ENCODE results near the gene VAV1. TPM values are rescaled to one million over a fixed set of nuclear protein-coding genes. Genes with fewer than 3 reads are reported as not detected.

VAV1 gene
- total and polyA plus RNA-seq, 2 donors (not counting 1 experiment from before 2014, with no cell fraction given), result 62.7 to 98.8 TPM

DNA sequence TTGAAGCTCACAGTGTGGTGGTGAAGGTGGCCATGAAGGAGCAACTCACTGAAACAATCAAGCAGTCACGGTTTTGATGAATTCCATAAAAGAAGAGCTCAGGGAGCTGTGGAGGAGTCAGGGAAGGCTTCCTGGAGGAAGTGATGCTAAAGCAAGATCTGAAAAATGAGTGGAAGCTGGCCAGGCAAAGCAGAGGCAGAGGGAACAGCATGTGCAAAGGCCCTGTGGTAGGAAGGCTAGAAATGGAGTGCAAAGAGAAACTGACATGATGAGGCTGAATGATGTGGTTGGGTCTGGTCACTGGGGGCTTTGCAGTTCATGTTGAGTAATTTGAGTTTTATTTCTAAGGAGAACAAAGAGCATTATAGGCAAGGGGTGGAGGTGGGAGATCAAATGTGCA, 121.8 kb downstream of the VAV1 start:
- peaks cover 8 to 14% of the 10 kb centered on the region in 2 donors for H3K4me1 ChIP-seq (ENCODE audit: control insufficient read depth in 2 of 2, insufficient read depth in 2 of 2, low read length in 2 of 2)
- no peak overlapping the region for H3K4me2 ChIP-seq (replicated peaks; ENCODE audit: low read depth, low read length, poor library complexity, severe bottlenecking)
- H3K27me3 ChIP-seq (replicated peaks in 1 of 4; ENCODE audit: control extremely low read depth in 1 of 4, control insufficient read depth in 3 of 4, insufficient read depth in 4 of 4, low read length in 3 of 4), result no peaks in the 10 kb centered on the region
- Mint-ChIP-seq H3K27me3 (peaks cover 12% of the 10 kb centered on the region), H3K4me3 (no peak overlapping the region), H3K4me1 (peaks cover 19% of the 10 kb centered on the region), H3K9me3 (ENCODE audit: insufficient read depth) (peaks cover 9% of the 10 kb centered on the region), H3K27ac (no peak overlapping the region)
- no peak overlapping the region for H2AFZ ChIP-seq (ENCODE audit: insufficient read depth, low read depth, low read length, poor library complexity, severe bottlenecking)
- no peak overlapping the region for H3K4me3 ChIP-seq (ENCODE audit: control extremely low read depth in 1 of 5, extremely low read depth in 1 of 5, insufficient read depth in 1 of 5, low read depth in 2 of 5, low read length in 4 of 5)
- POLR2A ChIA-PET, result no interaction called here
- TF ChIP-seq EZH2 (IDR thresholded peaks at IDR 0.05; ENCODE audit: borderline replicate concordance, insufficient read depth, low read depth, low read length, poor library complexity, severe bottlenecking), result no peak
- TF ChIP-seq, protein P1, sequence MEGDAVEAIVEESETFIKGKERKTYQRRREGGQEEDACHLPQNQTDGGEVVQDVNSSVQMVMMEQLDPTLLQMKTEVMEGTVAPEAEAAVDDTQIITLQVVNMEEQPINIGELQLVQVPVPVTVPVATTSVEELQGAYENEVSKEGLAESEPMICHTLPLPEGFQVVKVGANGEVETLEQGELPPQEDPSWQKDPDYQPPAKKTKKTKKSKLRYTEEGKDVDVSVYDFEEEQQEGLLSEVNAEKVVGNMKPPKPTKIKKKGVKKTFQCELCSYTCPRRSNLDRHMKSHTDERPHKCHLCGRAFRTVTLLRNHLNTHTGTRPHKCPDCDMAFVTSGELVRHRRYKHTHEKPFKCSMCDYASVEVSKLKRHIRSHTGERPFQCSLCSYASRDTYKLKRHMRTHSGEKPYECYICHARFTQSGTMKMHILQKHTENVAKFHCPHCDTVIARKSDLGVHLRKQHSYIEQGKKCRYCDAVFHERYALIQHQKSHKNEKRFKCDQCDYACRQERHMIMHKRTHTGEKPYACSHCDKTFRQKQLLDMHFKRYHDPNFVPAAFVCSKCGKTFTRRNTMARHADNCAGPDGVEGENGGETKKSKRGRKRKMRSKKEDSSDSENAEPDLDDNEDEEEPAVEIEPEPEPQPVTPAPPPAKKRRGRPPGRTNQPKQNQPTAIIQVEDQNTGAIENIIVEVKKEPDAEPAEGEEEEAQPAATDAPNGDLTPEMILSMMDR (IDR thresholded peaks at IDR 0.05), result no peak
- no peak for DNase-seq
- H3K36me3 ChIP-seq (replicated peaks in 1 of 2; ENCODE audit: control extremely low read depth in 1 of 2, control insufficient read depth in 1 of 2, extremely low read depth in 1 of 2, insufficient read depth in 2 of 2, low read length in 1 of 2), result no peaks in the 10 kb centered on the region
- no peak overlapping the region for H3K27ac ChIP-seq (ENCODE audit: low read length in 2 of 2)
- intact Hi-C loops (cut with micrococcal nuclease), result no loop called here
- peaks cover 0 to 16% (median 9%) of the 10 kb centered on the region in 3 donors for H3K9me3 ChIP-seq (ENCODE audit: control extremely low read depth in 1 of 3, control insufficient read depth in 2 of 3, insufficient read depth in 1 of 3, low read length in 2 of 3)
- H3K9ac ChIP-seq (ENCODE audit: low read length), result no peak overlapping the region
- ATAC-seq (ENCODE audit: low read depth), result no peak
- H3K79me2 ChIP-seq (ENCODE audit: control insufficient read depth, insufficient read depth, low read length), result no peaks in the 10 kb centered on the region
- CTCF ChIA-PET, result no interaction called here
- H4K20me1 ChIP-seq (ENCODE audit: control insufficient read depth, insufficient read depth, low read length, poor library complexity, severe bottlenecking), result no peaks in the 10 kb centered on the region
- 92% methylated on average over 1 of the region's 1 CpG for WGBS (ENCODE audit: insufficient coverage)

DNA sequence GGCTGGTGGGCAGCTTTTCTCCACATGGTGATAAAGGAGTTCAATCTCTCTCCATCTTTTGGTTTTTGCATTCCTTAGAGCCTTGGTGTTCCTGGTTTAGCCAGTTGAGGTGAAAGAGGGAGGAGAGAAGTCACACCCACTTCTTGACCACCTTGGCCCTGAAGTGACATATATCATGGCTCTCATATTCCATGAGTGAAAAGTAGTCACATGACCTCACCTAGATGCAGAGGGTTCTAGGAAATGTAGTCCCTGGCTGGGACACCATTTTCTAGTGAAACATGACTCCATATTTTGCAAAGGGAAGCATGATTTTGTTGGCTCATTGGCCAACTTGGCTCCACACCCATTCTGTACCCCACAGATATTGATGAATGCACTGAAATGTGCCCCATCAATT, 130.9 kb downstream of the VAV1 start:
- no peak for ATAC-seq (ENCODE audit: low read depth)
- Mint-ChIP-seq H3K27ac (no peak overlapping the region), H3K9me3 (ENCODE audit: insufficient read depth) (peaks cover 25% of the 10 kb centered on the region), H3K4me3 (no peak overlapping the region), H3K4me1 (no peaks in the 10 kb centered on the region), H3K27me3 (peaks cover 5% of the 10 kb centered on the region)
- no peak overlapping the region for H3K4me2 ChIP-seq (replicated peaks; ENCODE audit: low read depth, low read length, poor library complexity, severe bottlenecking)
- ChIA-PET CTCF (no interaction called here), POLR2A (no interaction called here)
- H3K36me3 ChIP-seq (replicated peaks in 1 of 2; ENCODE audit: control extremely low read depth in 1 of 2, control insufficient read depth in 1 of 2, extremely low read depth in 1 of 2, insufficient read depth in 2 of 2, low read length in 1 of 2), result no peaks in the 10 kb centered on the region
- no peaks in the 10 kb centered on the region for H4K20me1 ChIP-seq (ENCODE audit: control insufficient read depth, insufficient read depth, low read length, poor library complexity, severe bottlenecking)
- no peaks in the 10 kb centered on the region for H3K4me1 ChIP-seq (ENCODE audit: control insufficient read depth in 2 of 2, insufficient read depth in 2 of 2, low read length in 2 of 2)
- H3K4me3 ChIP-seq (ENCODE audit: control extremely low read depth in 1 of 5, extremely low read depth in 1 of 5, insufficient read depth in 1 of 5, low read depth in 2 of 5, low read length in 4 of 5), result no peak overlapping the region
- TF ChIP-seq, protein P1 (IDR thresholded peaks at IDR 0.05), result no peak
- no peak for TF ChIP-seq EZH2 (IDR thresholded peaks at IDR 0.05; ENCODE audit: borderline replicate concordance, insufficient read depth, low read depth, low read length, poor library complexity, severe bottlenecking)
- DNase-seq, result no peak
- H3K9ac ChIP-seq (ENCODE audit: low read length), result no peak overlapping the region
- no peaks in the 10 kb centered on the region for H3K27me3 ChIP-seq (replicated peaks in 1 of 4; ENCODE audit: control extremely low read depth in 1 of 4, control insufficient read depth in 3 of 4, insufficient read depth in 4 of 4, low read length in 3 of 4)
- H3K79me2 ChIP-seq (ENCODE audit: control insufficient read depth, insufficient read depth, low read length), result no peaks in the 10 kb centered on the region
- no peak overlapping the region for H2AFZ ChIP-seq (ENCODE audit: insufficient read depth, low read depth, low read length, poor library complexity, severe bottlenecking)
- H3K9me3 ChIP-seq (ENCODE audit: control extremely low read depth in 1 of 3, control insufficient read depth in 2 of 3, insufficient read depth in 1 of 3, low read length in 2 of 3), result peaks cover 4 to 30% (median 24%) of the 10 kb centered on the region in 3 donors
- intact Hi-C loops (cut with micrococcal nuclease), result no loop called here
- no peak overlapping the region for H3K27ac ChIP-seq (ENCODE audit: low read length in 2 of 2)
